ENCODE data around the gene TBKBP1. TPM values are rescaled to one million over a fixed set of nuclear protein-coding genes. Genes with fewer than 3 reads are reported as not detected.

Gene TBKBP1
- total and polyA plus RNA-seq, 2 of the 4 experiments (the other 2 are of a cell fraction), result 3.4 to 8.5 TPM

DNA sequence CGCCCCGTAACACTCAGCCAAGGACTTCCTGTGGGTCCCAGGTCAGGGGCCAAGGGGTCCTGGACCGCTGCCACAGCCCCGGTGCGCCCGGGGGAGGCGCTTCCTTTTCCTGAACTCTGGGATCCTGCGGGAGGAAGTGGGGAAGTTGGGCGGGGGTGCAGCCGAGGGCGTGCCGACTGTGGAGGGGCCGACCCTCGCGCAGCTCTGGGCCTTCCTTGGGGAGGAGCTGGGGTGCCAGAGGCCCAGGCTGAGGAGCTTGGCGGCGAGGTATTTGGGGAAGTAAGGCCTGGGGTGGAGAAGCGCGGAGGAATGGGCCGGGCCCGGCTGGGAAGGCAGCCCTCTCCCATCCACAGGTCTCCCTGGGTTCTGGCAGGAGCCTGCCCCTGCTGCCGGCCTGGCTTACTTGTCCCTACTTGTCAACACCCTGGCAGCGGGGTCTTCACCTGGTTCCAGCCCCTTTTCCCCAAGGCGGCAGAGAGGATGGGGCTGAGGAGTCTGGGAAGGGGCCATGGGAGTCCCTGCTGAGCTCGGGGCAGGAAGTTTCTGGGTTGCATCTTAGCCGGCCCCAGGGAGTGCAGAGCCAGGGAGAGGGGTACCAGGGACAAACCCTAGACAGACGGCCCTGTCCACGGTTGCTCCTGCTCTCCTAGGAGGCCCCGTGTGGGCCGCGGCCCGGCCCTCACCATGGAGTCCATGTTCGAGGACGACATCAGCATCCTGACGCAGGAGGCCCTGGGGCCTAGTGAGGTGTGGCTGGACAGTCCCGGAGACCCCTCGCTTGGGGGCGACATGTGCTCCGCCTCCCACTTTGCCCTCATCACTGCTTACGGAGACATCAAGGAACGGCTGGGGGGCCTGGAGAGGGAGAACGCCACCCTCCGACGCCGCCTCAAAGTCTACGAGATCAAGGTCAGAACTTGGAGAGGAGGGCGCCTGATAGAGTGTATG lies 1.7 kb downstream of the TBKBP1 start (continued):
- TF ChIP-seq RFX5 (IDR thresholded peaks at IDR 0.05; ENCODE audit: low read depth, low read length) (no peak), MXI1 (IDR thresholded peaks at IDR 0.05; ENCODE audit: borderline replicate concordance, low read depth, low read length) (no peak), BHLHE40 (IDR thresholded peaks at IDR 0.05; ENCODE audit: low read depth, low read length) (no peak)

Data from IMR-90 (cell line).